IMR-90 (cell line): ENCODE results near the gene REPS1. TPM values are rescaled to one million over a fixed set of nuclear protein-coding genes. Genes with fewer than 3 reads are reported as not detected.
A peak's percentile ranks its signal among the peaks of the same experiment; 100 is the strongest.

Source experiments
- ATAC-seq: fragments of 200-7000 bp; cut with Tn5 transposase; 2 replicates; pipeline ENCODE4 v1.9.1; 2020; ENCODE audit warnings: low read depth, mild to moderate bottlenecking, moderate library complexity
- Bru-seq: library from RNA; stranded (reverse); fragments of 400-500 nt; gene quantifications from one replicate; lab custom pipeline; 2021; lab: Mats Ljungman, UMichigan
- BruChase-seq, 2 experiments: library from RNA; stranded (reverse); fragments of 400-500 nt; gene quantifications; one replicate each; lab custom pipeline; 2021; lab: Mats Ljungman, UMichigan
- BruUV-seq: library from RNA; stranded (reverse); fragments of 400-500 nt; replicated peaks from 2 replicates; lab custom pipeline; 2021; lab: Mats Ljungman, UMichigan
- CTCF ChIA-PET: fragments of 300-600 bp; formaldehyde crosslinking; extraction: SDS; loops from one replicate; lab custom pipeline; 2021; ENCODE audit warnings: antibody characterized with exemption; lab: Yijun Ruan, JAX
- POLR2A ChIA-PET: fragments of 300-600 bp; sonication (Branson Sonifier 250); formaldehyde crosslinking; loops from one replicate; lab custom pipeline; 2022; ENCODE audit warnings: antibody characterized with exemption; ENCODE audit not compliant: unreplicated experiment; lab: Charles Lee
- DNase-seq: peaks from one replicate; pipeline ENCODE4 v3.0.0; 2013
- H2AFZ ChIP-seq: replicated peaks from 2 replicates; pipeline ENCODE3; 2013; ENCODE audit warnings: low read length, mild to moderate bottlenecking; ENCODE audit not compliant: poor library complexity
- H2AK5ac ChIP-seq: 2 replicates; pipeline ENCODE4 v1.6.1; 2013; ENCODE audit warnings: low read depth, low read length, inconsistent platforms
- H2AK9ac ChIP-seq: replicated peaks from 2 replicates; pipeline ENCODE3; 2013; ENCODE audit warnings: mild to moderate bottlenecking, low read depth, low read length, moderate library complexity; ENCODE audit not compliant: poor library complexity
- H2BK120ac ChIP-seq: 2 replicates; pipeline ENCODE4 v1.6.1; 2013; ENCODE audit warnings: low read depth, low read length, inconsistent platforms
- H2BK15ac ChIP-seq: 3 replicates; pipeline ENCODE4 v1.6.1; 2013; ENCODE audit warnings: low read depth, low read length, inconsistent platforms
- H2BK20ac ChIP-seq: 2 replicates; pipeline ENCODE4 v1.6.1; 2013; ENCODE audit warnings: low read depth, mild to moderate bottlenecking, inconsistent platforms, low read length, moderate library complexity
- H2BK5ac ChIP-seq: 2 replicates; pipeline ENCODE4 v1.6.1; 2013; ENCODE audit warnings: mild to moderate bottlenecking, low read depth, low read length, inconsistent platforms; ENCODE audit not compliant: poor library complexity, severe bottlenecking
- H3K14ac ChIP-seq: replicated peaks from 2 replicates; pipeline ENCODE4 v1.6.1; 2013; ENCODE audit warnings: low read depth, low read length, inconsistent platforms
- H3K18ac ChIP-seq: 2 replicates; pipeline ENCODE4 v1.6.1; 2013; ENCODE audit warnings: low read depth, low read length, control low read depth
- H3K23ac ChIP-seq: 2 replicates; pipeline ENCODE4 v1.6.1; 2013; ENCODE audit warnings: low read depth, low read length, inconsistent platforms
- H3K27ac ChIP-seq: 2 replicates; pipeline ENCODE4 v1.5.1; 2013; ENCODE audit warnings: mild to moderate bottlenecking, control low read depth, low read length; ENCODE audit not compliant: insufficient read depth
- H3K27me3 ChIP-seq: 2 replicates; pipeline ENCODE4 v1.6.1; 2013; ENCODE audit warnings: low read length; ENCODE audit not compliant: control insufficient read depth, insufficient read depth
- H3K36me3 ChIP-seq: 2 replicates; pipeline ENCODE4 v1.6.1; 2013; ENCODE audit warnings: low read length, mixed read lengths; ENCODE audit not compliant: control insufficient read depth, insufficient read depth
- H3K4ac ChIP-seq: 2 replicates; pipeline ENCODE4 v1.6.1; 2013; ENCODE audit warnings: low read depth, low read length, inconsistent platforms
- H3K4me1 ChIP-seq: 2 replicates; pipeline ENCODE4 v1.6.1; 2013; ENCODE audit warnings: low read length, mixed read lengths; ENCODE audit not compliant: control insufficient read depth, insufficient read depth
- H3K4me2 ChIP-seq: 2 replicates; pipeline ENCODE4 v1.6.1; 2013; ENCODE audit warnings: low read depth, mild to moderate bottlenecking, control low read depth, low read length, moderate library complexity
- H3K4me3 ChIP-seq: 2 replicates; pipeline ENCODE4 v1.5.1; 2013; ENCODE audit warnings: low read depth, mild to moderate bottlenecking, control low read depth, low read length, moderate library complexity; ENCODE audit not compliant: insufficient read depth
- H3K56ac ChIP-seq: 2 replicates; pipeline ENCODE4 v1.6.1; 2013; ENCODE audit warnings: low read length, inconsistent platforms; ENCODE audit not compliant: insufficient read depth; ENCODE audit errors: extremely low read depth
- H3K79me1 ChIP-seq, 2 experiments: 2 replicates each; pipeline ENCODE4 v1.6.1; 2013; ENCODE audit warnings: low read length in 2 of 2, inconsistent platforms in 1 of 2, low read depth in 1 of 2
- H3K9ac ChIP-seq: 2 replicates; pipeline ENCODE4 v1.6.1; 2013; ENCODE audit warnings: low read depth, low read length, control low read depth
- H3K9me1 ChIP-seq: 2 replicates; pipeline ENCODE4 v1.6.1; 2013; ENCODE audit warnings: low read length, inconsistent platforms; ENCODE audit not compliant: insufficient read depth
- H3K9me3 ChIP-seq: 2 replicates; pipeline ENCODE4 v1.6.1; 2013; ENCODE audit warnings: low read length; ENCODE audit not compliant: control insufficient read depth, insufficient read depth
- H4K20me1 ChIP-seq: 2 replicates; pipeline ENCODE4 v1.6.1; 2013; ENCODE audit warnings: low read length, inconsistent platforms; ENCODE audit not compliant: insufficient read depth
- H4K5ac ChIP-seq: 2 replicates; pipeline ENCODE4 v1.6.1; 2013; ENCODE audit warnings: mild to moderate bottlenecking, low read depth, low read length, control low read depth
- H4K8ac ChIP-seq, 2 experiments: 2 replicates each; pipeline ENCODE4 v1.6.1; 2013; ENCODE audit warnings: low read depth in 2 of 2, low read length in 2 of 2, control low read depth in 1 of 2, inconsistent platforms in 1 of 2
- H4K91ac ChIP-seq: 2 replicates; pipeline ENCODE4 v1.6.1; 2013; ENCODE audit warnings: low read depth, low read length, inconsistent platforms; ENCODE audit not compliant: insufficient read depth
- BHLHE40 ChIP-seq: fragments of 150-350 bp; IDR thresholded peaks from 2 replicates; pipeline ENCODE4 v1.6.1; 2016; ENCODE audit warnings: mild to moderate bottlenecking, low read depth, low read length
- CHD1 ChIP-seq: IDR thresholded peaks from 2 replicates; pipeline ENCODE4 v1.6.1; 2012; ENCODE audit warnings: low read depth, low read length, improper control_type of control experiment
- MAFK ChIP-seq: IDR thresholded peaks from 2 replicates; pipeline ENCODE4 v1.6.1; 2012; ENCODE audit warnings: low read depth, low read length, improper control_type of control experiment
- MXI1 ChIP-seq: IDR thresholded peaks from 2 replicates; pipeline ENCODE4 v1.6.1; 2012; ENCODE audit warnings: low read depth, mild to moderate bottlenecking, low read length, moderate library complexity, borderline replicate concordance
- NFE2L2 ChIP-seq: fragments of 150-350 bp; IDR thresholded peaks from 2 replicates; pipeline ENCODE4 v1.6.1; 2016; ENCODE audit warnings: low read depth, mild to moderate bottlenecking, low read length
- POLR2A ChIP-seq: IDR thresholded peaks from 2 replicates; pipeline ENCODE4 v1.6.1; 2012; ENCODE audit warnings: mild to moderate bottlenecking, low read depth, low read length
- RAD21 ChIP-seq: IDR thresholded peaks from 2 replicates; pipeline ENCODE4 v1.6.1; 2012; ENCODE audit warnings: low read length, improper control_type of control experiment
- RCOR1 ChIP-seq: IDR thresholded peaks from 2 replicates; pipeline ENCODE4 v1.6.1; 2012; ENCODE audit warnings: mild to moderate bottlenecking, low read length, improper control_type of control experiment; ENCODE audit not compliant: insufficient replicate concordance
- RFX5 ChIP-seq: IDR thresholded peaks from 2 replicates; pipeline ENCODE4 v1.8.0; 2012; ENCODE audit warnings: low read depth, mild to moderate bottlenecking, low read length, moderate library complexity
- WGBS, 2 experiments: methylation state at CpG; one replicate each; pipeline versions ENCODE4 v1.1.5 to v1.1.7; 2013; ENCODE audit warnings: missing lambda C conversion rate in 2 of 2; ENCODE audit not compliant: insufficient read length in 1 of 2; ENCODE audit errors: extremely low coverage in 2 of 2; 5-methylcytosine and 5-hydroxymethylcytosine counted together
- dilution Hi-C: fragments of 300-500 bp; cut with HindIII; formaldehyde crosslinking; loops from one replicate; pipeline ENCODE4 v1.14.3; 2018; ENCODE audit warnings: low sequenced_read_pairs; ENCODE audit not compliant: unreplicated experiment
- in situ Hi-C: fragments of 300-500 bp; cut with MboI; formaldehyde crosslinking; loops from 3 replicates; pipeline ENCODE4 v1.14.3; 2019; ENCODE audit warnings: low sequenced_read_pairs, inconsistent platforms, mixed read lengths
- intact Hi-C: fragments of 100-400 bp; cut with micrococcal nuclease; formaldehyde crosslinking; loops from 2 replicates; pipeline ENCODE4 v1.10.0; 2022
- long read RNA-seq: library from polyadenylated mRNA; unstranded; transcript quantifications from one replicate; pipeline ENCODE4 v2.0.0, GENCODE V29; 2021; ENCODE audit not compliant: unreplicated experiment
- polyA plus RNA-seq, 3 experiments: library from polyadenylated mRNA; depleted of rRNA; stranded (reverse); fragments of >200 nt; gene quantifications; 2 replicates each; pipeline ENCODE4 v1.2.3, GENCODE V29; 2012; ENCODE audit warnings: low replicate concordance in 1 of 3
- total RNA-seq: library from RNA; depleted of rRNA; stranded (reverse); fragments of >200 nt; gene quantifications from 2 replicates; pipeline ENCODE4 v1.2.3, GENCODE V29; 2012; rRNA removed
- TF ChIP-seq, protein P1 (sequence below): fragments of 150-350 bp; IDR thresholded peaks from 2 replicates; pipeline ENCODE4 v1.6.1; 2016; ENCODE audit warnings: low read depth, mild to moderate bottlenecking, low read length, moderate library complexity, borderline replicate concordance

Gene REPS1, protein sequence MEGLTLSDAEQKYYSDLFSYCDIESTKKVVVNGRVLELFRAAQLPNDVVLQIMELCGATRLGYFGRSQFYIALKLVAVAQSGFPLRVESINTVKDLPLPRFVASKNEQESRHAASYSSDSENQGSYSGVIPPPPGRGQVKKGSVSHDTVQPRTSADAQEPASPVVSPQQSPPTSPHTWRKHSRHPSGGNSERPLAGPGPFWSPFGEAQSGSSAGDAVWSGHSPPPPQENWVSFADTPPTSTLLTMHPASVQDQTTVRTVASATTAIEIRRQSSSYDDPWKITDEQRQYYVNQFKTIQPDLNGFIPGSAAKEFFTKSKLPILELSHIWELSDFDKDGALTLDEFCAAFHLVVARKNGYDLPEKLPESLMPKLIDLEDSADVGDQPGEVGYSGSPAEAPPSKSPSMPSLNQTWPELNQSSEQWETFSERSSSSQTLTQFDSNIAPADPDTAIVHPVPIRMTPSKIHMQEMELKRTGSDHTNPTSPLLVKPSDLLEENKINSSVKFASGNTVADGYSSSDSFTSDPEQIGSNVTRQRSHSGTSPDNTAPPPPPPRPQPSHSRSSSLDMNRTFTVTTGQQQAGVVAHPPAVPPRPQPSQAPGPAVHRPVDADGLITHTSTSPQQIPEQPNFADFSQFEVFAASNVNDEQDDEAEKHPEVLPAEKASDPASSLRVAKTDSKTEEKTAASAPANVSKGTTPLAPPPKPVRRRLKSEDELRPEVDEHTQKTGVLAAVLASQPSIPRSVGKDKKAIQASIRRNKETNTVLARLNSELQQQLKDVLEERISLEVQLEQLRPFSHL
- total RNA-seq = 21.1 and 21.9 TPM in 2 replicates
- polyA plus RNA-seq (2012; rRNA removed) = 24.2 and 26.3 TPM in 2 replicates
- polyA plus RNA-seq (2012; cell fraction: cytosol; rRNA removed) = 8.4 and 9.4 TPM in 2 replicates
- 14.5 and 47.7 TPM in 2 replicates for polyA plus RNA-seq (2012; cell fraction: nucleus; rRNA removed; ENCODE audit: low replicate concordance)
- Bru-seq, nascent RNA = percentile 83 among the genes with signal in this experiment
- percentile 74 among the genes with signal in this experiment for BruChase-seq, experiment 1, labeled RNA remaining after a 6-hour chase
- BruChase-seq, experiment 2, labeled RNA remaining after a 2-hour chase = percentile 78 among the genes with signal in this experiment
- long read RNA-seq, full-length matches to known transcripts = 19 of 35 reads
- long read RNA-seq, partial matches to known transcripts = 9 of 35 reads
- long read RNA-seq, other reads (novel, unspliced or antisense) = 7 of 35 reads

DNA sequence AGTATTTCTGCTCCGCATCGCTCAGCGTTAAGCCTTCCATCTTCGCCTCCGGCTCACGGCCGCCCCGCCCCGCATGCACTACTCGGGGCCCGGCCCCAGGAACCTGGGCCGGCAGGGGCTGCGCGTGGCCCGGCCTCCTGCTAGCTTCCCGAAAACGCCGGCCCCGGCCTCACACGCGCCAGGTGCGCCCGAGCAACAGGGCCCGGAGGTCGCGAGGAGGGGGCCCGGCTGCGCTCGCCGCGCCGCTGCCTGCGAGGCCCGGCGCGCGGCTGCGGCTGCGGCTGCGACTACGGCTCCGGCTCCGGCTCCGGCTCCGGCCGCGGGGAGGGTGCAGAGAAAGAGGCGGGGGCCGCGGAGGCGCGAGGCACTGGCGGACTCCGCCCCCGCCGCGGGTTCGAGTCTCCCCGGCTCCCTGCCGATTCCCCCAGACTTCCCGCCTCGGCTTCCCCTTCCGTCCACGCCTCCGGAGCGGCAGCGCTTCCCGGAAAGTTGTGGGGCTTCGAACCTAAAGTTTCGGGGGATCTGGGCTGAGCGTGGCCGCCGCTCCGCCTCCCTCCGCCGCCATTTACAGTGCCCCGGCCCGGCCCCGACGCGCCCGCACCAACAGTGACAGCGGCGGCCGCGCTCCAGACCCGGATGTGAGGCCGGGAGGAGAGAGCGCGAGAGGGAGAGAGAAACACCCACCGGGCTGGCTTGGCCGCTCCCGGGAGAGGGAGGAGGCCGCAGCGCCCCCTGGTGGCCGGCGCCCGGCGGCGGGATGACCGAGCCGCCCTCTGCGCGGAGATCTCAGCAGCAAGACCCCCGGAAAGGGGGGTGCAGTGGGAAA lies at the start of gene REPS1:
Gene REPS1 (minus strand): TSS at position 611 of the 826 bp plus-strand sequence. CDS start 571 bp downstream, at position 40.
- Histone ChIP-seq H3K4me2 (peak within 1 kb of the TSS; percentile 98), H4K91ac (peak within 1 kb of the TSS; percentile 60), H2AK9ac (peak within 1 kb of the TSS; percentile 57), H4K8ac (peak within 1 kb of the TSS; percentile 70 to 86), H3K9ac (peak within 1 kb of the TSS; percentile 83), H3K4me3 (peak within 1 kb of the TSS; percentile 78), H3K18ac (peak within 1 kb of the TSS; percentile 33; the same call in 1 of the 2 replicates), H4K20me1 (peaks cover 9% of the 10 kb centered on the region; the same call in 1 of the 2 replicates), H3K9me3 (no peaks in the 10 kb centered on the region), H2AK5ac (no peak within 1 kb of the TSS), H2BK20ac (peak within 1 kb of the TSS; percentile 24; the same call in 1 of the 2 replicates), H3K14ac (peak within 1 kb of the TSS; percentile 87), H3K27me3 (no peaks in the 10 kb centered on the region; the same call in 1 of the 2 replicates), H2BK15ac (0 out of 3 replicates have a peak within 1 kb of the TSS, but pooled peaks have one; percentile 74), H3K4me1 (peaks cover 2% of the 10 kb centered on the region; the same call in 1 of the 2 replicates), H2AFZ (peak within 1 kb of the TSS; percentile 97), H3K56ac (0 out of 2 replicates have a peak within 1 kb of the TSS, but pooled peaks have one; percentile 21), H3K36me3 (no peaks in the 10 kb centered on the region), H3K9me1 (peaks cover 4% of the 10 kb centered on the region; the same call in 1 of the 2 replicates), H3K23ac (peak within 1 kb of the TSS; percentile 25), H3K79me1 (peaks cover 22 to 30% of the 10 kb centered on the region in 2 experiments), H3K27ac (peak within 1 kb of the TSS; percentile 92), H2BK120ac (peak within 1 kb of the TSS; percentile 85), H3K4ac (peak within 1 kb of the TSS; percentile 79; the same call in 1 of the 2 replicates), H4K5ac (peak within 1 kb of the TSS; percentile 56), H2BK5ac (peak within 1 kb of the TSS; percentile 78)
- no TSS peak for BruUV-seq
- POLR2A ChIA-PET = no interaction called here
- ATAC-seq (peak; percentile 95), DNase-seq (peak; percentile 82)
- in situ Hi-C loops = loop anchor here (5.0 to 10.0 kb wide), 2 partner anchors 171 to 873 kb away; no protein-coding TSS in a partner anchor
- intact Hi-C loops = loop anchor here (1.0 to 5.0 kb wide), 4 partner anchors 172 to 871 kb away; no protein-coding TSS in a partner anchor
- dilution Hi-C loops = no loop called here
- WGBS, 2 experiments = 1% methylated on average over 31 of the region's 105 CpGs; no CpG with 5 or more reads in 1 of the 2 experiments
- CTCF ChIA-PET = interaction anchor here (1.4 kb wide), 1 partner anchor 183 kb away, joined by 3 read pairs; no protein-coding TSS in a partner anchor
- TF ChIP-seq, protein P1, sequence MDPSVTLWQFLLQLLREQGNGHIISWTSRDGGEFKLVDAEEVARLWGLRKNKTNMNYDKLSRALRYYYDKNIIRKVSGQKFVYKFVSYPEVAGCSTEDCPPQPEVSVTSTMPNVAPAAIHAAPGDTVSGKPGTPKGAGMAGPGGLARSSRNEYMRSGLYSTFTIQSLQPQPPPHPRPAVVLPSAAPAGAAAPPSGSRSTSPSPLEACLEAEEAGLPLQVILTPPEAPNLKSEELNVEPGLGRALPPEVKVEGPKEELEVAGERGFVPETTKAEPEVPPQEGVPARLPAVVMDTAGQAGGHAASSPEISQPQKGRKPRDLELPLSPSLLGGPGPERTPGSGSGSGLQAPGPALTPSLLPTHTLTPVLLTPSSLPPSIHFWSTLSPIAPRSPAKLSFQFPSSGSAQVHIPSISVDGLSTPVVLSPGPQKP = no peak
- TF ChIP-seq MXI1 (peak; percentile 84; the same call in 1 of the 2 replicates), BHLHE40 (no peak), POLR2A (peak; percentile 85), RAD21 (peak; percentile 79), MAFK (no peak), RFX5 (no peak), NFE2L2 (no peak), RCOR1 (no peak), CHD1 (0 out of 2 replicates have a peak, but pooled peaks have one; percentile 69)
